GM13976 (cell line): ENCODE results near the gene PCDHGA6.
"Not testable (repeated sequence)": the region's sequence is repeated elsewhere in the genome, so short reads cannot be mapped to it uniquely, and the experiment has no call there.

Source experiments
- DNase-seq: peaks from one replicate; pipeline ENCODE4 v3.0.0; 2012; ENCODE audit warnings: low spot score
- in situ Hi-C: fragments of 300-500 bp; cut with MboI; formaldehyde crosslinking; loops from one replicate; pipeline ENCODE4 v1.12.0; 2022; ENCODE audit warnings: low sequenced_read_pairs, mixed read lengths, inconsistent platforms; ENCODE audit not compliant: unreplicated experiment
- TF ChIP-seq, protein P1 (sequence below): IDR thresholded peaks from 2 replicates; pipeline ENCODE4 v1.5.1; 2012; ENCODE audit warnings: borderline replicate concordance, mild to moderate bottlenecking; ENCODE audit not compliant: insufficient read depth; ENCODE audit errors: extremely low read depth, missing control alignments, control extremely low read depth

PCDHGA6 gene

DNA sequence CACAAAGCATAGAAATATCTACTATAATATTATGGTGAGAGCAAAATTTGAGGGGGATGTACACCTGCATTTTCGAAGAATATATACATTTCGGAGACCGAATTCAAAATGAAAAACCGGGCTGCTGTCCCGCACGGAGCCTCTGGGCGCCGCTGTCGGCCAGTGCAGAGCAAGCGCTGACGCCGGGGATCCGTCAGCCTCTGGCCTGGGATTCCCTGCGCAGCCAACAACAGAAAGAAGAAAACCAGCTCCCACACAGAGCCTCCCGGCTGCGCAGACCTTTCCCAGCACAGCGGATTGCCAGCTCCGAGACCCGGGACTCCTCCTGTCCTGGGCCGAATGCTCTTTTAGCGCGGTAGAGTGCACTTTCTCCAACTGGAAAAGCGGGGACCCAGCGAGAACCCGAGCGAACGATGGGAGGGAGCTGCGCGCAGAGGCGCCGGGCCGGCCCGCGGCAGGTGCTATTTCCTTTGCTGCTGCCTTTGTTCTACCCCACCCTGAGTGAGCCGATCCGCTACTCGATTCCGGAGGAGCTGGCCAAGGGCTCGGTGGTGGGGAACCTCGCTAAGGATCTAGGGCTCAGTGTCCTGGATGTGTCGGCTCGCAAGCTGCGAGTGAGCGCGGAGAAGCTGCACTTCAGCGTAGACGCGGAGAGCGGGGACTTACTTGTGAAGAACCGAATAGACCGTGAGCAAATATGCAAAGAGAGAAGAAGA lies 34.3 kb downstream of the PCDHGA6 start, which contains the start of gene PCDHGB6:
PCDHGB6 (plus strand) TSS at position 232 of the 716 bp plus-strand sequence; CDS start at position 414, 182 bp downstream.
- peak; percentile 62 for DNase-seq
- TF ChIP-seq, protein P1, sequence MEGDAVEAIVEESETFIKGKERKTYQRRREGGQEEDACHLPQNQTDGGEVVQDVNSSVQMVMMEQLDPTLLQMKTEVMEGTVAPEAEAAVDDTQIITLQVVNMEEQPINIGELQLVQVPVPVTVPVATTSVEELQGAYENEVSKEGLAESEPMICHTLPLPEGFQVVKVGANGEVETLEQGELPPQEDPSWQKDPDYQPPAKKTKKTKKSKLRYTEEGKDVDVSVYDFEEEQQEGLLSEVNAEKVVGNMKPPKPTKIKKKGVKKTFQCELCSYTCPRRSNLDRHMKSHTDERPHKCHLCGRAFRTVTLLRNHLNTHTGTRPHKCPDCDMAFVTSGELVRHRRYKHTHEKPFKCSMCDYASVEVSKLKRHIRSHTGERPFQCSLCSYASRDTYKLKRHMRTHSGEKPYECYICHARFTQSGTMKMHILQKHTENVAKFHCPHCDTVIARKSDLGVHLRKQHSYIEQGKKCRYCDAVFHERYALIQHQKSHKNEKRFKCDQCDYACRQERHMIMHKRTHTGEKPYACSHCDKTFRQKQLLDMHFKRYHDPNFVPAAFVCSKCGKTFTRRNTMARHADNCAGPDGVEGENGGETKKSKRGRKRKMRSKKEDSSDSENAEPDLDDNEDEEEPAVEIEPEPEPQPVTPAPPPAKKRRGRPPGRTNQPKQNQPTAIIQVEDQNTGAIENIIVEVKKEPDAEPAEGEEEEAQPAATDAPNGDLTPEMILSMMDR, result peak; percentile 48
- in situ Hi-C loops, result not testable (repeated sequence)

DNA sequence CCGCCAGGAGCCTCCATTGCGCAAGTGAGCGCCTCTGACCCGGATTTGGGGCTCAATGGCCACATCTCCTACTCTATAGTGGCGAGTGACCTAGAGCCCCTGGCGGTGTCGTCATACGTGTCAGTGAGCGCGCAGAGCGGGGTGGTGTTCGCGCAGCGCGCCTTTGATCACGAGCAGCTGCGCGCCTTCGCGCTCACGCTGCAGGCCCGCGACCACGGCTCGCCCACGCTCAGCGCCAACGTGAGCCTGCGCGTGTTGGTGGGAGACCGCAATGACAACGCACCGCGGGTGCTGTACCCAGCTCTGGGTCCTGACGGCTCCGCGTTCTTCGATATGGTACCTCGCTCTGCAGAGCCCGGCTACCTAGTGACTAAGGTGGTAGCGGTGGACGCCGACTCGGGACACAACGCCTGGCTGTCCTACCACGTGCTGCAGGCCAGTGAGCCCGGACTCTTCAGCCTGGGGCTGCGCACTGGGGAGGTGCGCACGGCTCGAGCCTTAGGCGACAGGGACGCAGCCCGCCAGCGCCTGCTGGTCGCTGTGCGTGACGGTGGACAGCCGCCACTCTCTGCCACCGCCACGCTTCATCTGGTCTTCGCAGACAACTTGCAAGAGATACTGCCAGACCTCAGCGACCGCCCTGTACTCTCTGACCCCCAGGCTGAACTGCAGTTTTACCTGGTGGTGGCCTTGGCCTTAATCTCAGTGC lies 36.1 kb downstream of the PCDHGA6 start:
- in situ Hi-C loops, result no loop called here
- DNase-seq, result no peak
- TF ChIP-seq, protein P1, result no peak

DNA sequence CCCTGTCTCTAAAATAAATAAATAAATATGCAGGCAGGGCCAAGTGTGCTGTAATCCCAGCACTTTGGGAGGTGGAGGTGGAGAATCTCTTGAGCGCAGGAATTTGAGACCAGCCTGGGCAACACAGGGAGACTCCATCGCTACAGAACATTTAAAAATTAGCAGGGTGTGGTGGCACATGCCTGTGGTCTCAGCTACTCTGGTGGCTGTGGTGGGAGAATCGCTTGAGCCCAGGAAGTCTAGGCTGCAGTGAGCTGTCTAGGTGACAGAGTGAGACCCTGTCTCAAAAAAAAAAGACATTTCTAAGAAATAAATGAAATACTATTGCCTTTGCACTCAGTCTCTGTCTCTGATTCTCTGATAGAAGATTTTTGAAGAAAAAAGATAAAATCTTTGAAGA lies 37.9 kb downstream of the PCDHGA6 start:
- no peak for DNase-seq
- TF ChIP-seq, protein P1, result no peak
- in situ Hi-C loops, result no loop called here

DNA sequence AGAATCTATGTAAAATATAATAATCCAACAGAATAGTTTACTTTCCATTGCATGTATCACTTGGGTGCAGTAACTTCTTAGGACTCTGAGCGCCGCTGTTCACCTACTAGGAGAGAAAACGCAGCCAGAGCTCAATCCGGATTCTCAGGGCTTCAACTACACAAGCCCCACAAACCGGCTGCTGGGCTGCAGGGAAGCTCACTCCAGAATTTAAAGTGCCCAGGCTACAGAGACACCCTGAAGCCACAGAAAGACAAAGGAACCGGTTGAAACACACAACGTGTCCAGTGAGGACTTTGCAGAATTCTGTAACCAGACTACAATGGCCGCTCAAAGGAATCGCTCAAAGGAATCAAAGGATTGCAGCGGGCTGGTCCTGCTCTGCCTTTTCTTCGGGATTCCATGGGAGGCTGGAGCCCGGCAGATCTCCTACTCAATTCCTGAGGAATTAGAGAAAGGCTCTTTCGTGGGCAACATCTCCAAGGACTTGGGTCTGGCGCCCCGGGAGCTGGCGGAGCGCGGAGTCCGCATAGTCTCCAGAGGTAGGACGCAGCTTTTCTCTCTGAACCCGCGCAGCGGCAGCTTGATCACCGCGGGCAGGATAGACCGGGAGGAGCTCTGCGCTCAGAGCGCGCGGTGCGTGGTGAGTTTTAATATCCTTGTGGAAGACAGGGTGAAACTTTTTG lies 39.3 kb downstream of the PCDHGA6 start, which contains the start of gene PCDHGA10:
PCDHGA10 (plus strand) TSS at position 134 of the 686 bp plus-strand sequence; CDS start at position 323, 189 bp downstream.
- peak; percentile 82 for DNase-seq
- TF ChIP-seq, protein P1, result peak; percentile 55
- in situ Hi-C loops, result no loop called here

DNA sequence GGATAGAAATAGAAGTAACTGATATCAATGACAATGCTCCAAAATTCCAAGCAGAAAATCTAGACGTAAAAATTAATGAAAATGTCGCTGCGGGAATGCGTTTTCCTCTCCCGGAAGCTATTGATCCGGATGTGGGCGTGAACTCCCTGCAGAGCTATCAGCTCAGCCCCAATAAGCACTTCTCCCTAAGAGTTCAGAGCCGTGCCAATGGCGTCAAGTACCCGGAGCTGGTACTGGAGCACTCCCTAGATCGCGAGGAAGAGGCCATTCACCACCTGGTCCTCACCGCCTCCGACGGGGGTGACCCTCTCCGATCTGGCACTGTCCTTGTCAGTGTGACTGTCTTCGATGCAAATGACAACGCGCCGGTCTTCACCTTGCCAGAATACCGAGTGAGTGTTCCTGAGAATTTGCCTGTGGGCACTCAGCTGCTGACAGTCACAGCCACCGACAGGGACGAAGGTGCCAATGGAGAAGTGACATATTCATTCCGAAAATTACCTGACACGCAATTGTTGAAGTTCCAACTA lies 39.9 kb downstream of the PCDHGA6 start:
- TF ChIP-seq, protein P1, result no peak
- in situ Hi-C loops, result no loop called here
- no peak for DNase-seq

DNA sequence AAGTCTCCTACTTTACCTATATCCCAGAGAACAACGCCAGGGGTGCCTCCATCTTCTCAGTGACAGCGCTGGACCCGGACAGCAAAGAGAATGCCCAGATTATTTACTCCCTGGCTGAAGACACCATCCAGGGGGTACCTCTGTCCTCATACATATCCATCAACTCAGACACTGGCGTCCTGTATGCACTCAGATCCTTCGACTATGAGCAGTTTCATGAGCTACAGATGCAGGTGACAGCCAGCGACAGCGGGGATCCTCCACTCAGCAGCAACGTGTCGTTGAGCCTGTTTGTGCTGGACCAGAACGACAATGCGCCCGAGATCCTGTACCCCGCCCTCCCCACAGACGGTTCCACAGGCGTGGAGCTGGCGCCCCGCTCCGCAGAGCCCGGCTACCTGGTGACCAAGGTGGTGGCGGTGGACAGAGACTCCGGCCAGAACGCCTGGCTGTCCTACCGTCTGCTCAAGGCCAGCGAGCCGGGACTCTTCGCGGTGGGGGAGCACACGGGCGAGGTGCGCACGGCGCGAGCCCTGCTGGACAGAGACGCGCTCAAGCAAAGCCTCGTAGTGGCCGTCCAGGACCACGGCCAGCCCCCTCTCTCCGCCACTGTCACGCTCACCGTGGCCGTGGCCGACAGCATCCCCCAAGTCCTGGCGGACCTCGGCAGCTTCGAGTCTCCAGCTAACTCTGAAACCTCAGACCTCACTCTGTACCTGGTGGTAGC lies 41.0 kb downstream of the PCDHGA6 start:
- DNase-seq, in situ Hi-C loops: not testable (repeated sequence)

DNA sequence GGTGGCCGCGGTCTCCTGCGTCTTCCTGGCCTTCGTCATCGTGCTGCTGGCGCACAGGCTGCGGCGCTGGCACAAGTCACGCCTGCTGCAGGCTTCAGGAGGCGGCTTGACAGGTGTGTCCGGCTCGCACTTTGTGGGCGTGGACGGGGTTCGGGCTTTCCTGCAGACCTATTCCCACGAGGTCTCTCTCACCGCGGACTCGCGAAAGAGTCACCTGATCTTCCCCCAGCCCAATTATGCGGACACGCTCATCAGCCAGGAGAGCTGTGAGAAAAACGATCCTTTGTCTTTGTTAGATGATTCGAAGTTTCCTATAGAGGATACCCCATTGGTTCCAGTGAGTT lies 41.6 kb downstream of the PCDHGA6 start:
- DNase-seq, in situ Hi-C loops: not testable (repeated sequence)
